ENCODE measurements around the gene CD300LF.

Gene CD300LF

DNA sequence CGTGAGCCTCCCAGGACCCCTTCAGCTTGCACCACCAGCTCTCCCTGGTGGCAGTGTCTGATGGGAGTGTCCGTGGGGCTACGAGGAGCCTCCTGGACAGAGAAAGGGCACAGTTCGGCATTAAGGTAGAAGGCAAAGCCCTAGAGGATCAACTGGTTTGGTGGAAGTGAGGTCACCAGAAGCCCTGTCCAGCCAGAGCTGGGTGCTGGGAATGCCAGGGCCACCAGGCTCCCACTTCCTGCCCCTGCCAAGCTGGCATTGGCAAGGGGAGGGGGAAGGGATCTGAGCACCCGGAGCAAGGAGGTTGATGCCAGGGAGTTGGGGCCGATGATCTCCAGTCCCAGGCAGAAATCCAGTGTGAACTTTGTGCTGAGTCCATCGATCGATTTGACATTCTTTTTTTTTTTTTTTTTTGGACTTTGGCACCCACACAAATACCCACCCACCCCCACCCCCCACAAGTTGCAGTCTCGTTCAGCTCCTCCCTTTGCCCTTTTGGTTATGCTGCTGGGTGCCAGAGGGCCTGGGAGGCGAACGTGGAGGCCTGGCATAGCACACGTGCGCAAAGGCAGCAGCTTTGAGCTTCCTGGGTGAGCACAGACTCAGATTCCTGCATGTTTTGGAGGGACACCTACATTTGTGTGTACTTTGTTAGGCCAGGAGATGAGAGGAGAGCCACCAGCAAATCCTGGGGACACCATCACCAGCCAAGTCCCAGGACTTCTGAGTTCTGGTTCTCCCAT is 37.8 kb upstream of the CD300LF start:
- TF ChIP-seq, protein P1, sequence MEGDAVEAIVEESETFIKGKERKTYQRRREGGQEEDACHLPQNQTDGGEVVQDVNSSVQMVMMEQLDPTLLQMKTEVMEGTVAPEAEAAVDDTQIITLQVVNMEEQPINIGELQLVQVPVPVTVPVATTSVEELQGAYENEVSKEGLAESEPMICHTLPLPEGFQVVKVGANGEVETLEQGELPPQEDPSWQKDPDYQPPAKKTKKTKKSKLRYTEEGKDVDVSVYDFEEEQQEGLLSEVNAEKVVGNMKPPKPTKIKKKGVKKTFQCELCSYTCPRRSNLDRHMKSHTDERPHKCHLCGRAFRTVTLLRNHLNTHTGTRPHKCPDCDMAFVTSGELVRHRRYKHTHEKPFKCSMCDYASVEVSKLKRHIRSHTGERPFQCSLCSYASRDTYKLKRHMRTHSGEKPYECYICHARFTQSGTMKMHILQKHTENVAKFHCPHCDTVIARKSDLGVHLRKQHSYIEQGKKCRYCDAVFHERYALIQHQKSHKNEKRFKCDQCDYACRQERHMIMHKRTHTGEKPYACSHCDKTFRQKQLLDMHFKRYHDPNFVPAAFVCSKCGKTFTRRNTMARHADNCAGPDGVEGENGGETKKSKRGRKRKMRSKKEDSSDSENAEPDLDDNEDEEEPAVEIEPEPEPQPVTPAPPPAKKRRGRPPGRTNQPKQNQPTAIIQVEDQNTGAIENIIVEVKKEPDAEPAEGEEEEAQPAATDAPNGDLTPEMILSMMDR (IDR thresholded peaks at IDR 0.05): no peak

DNA sequence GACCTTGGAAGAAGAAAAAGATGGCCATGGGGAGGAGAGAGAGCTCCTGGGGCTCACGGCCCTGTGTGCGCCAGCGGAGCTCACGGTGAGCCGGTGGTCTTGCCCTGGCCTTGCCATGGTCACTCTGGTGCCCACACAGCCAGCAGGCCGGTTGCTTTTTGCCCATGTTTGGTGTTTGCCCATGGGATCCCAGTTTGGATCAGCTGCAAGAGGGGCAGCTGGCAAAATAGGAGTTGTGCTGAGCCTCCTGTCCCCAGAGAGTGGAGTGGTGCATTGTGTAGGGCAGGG is 37.3 kb upstream of the CD300LF start:
- TF ChIP-seq, protein P1 (IDR thresholded peaks at IDR 0.05): no peak

DNA sequence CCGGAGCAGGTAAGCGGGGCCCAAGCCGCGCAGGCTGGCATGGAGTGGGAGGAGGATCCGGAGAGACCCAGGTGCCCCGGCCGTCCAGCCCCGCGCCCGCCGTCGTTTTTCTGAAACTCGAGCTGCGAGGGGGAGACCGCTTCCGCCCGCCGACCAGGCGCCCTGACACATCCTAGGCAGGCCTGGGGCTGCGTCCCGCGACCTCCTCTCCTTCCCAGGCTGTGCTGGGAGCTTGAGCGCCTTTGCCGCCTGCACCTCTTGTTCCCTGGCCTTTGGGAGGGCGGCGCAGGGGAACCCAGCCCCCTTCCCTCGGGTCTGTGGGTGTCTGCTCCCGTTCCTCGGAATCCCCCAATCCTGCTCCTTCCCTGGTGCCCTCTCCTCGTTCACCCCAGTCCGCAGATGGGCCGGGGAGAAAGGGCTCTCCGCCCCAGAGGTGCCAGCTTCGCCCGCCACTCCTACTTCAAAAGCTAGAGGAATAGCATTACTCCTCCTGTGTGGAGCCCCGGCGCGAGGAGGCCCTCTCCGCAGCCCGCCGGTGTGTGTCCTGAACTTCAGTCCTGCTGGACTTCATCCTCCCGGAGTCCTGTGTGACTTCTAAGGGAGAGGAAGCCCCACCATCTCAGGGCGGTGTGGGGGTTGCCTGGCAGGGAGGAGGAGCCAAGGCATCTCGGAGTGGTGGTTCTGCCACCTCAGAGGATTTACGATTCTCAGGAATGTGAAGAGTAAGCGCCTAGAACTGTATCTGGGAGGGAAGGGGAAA is 36.7 kb upstream of the CD300LF start:
- TF ChIP-seq, protein P1 (IDR thresholded peaks at IDR 0.05): no peak

DNA sequence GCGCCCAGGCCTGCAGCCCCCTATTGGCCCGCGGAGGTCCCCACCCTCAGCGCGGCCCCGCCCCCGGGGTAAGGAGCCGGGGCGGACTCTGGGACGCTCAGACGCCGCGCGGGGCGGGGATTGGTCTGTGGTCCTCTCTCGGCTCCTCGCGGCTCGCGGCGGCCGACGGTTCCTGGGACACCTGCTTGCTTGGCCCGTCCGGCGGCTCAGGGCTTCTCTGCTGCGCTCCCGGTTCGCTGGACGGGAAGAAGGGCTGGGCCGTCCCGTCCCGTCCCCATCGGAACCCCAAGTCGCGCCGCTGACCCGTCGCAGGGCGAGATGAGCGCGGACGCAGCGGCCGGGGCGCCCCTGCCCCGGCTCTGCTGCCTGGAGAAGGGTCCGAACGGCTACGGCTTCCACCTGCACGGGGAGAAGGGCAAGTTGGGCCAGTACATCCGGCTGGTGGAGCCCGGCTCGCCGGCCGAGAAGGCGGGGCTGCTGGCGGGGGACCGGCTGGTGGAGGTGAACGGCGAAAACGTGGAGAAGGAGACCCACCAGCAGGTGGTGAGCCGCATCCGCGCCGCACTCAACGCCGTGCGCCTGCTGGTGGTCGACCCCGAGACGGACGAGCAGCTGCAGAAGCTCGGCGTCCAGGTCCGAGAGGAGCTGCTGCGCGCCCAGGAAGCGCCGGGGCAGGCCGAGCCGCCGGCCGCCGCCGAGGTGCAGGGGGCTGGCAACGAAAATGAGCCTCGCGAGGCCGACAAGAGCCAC is 36.0 kb upstream of the CD300LF start, which contains the start of gene NHERF1:
Gene NHERF1, plus strand, starts transcription at position 100 of the 750 bp plus-strand sequence. Its CDS starts 219 bp downstream, at position 319.
- TF ChIP-seq, protein P1 (IDR thresholded peaks at IDR 0.05): peak; percentile 30; the same call in 1 of the 2 replicates

DNA sequence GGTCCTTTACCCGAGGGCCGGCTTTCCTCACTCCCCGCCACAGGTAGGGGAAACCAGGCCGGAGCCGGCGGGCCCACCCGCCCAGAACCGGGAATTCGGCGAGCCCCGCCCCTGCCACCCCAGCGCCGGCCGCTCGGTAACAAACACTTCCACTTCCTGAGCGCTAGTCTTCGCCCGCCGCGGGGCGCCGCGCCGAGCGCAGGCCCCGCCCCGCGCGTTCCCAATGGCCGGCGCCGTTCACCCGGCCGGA is 35.5 kb upstream of the CD300LF start:
- TF ChIP-seq, protein P1 (IDR thresholded peaks at IDR 0.05): no peak

DNA sequence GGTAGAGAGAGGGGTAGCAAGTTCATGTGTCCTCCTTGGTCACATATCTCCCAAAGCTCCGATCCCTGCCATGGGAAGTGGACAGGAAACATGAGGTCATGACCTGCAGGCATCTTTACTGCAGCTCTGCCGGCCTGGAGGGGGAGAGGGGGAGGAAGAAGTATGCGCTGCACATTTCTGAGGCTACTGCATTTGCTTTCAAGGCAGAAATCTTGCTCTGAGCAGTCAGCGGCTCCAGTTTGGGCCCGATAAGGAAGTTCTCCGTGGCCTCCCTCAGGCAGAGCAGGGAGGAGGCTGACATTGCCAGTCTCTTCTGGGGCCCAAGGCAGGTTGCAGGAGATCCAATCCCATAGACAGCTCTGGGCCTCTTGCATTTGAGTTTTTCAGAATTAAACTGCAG is 34.2 kb upstream of the CD300LF start:
- TF ChIP-seq, protein P1 (IDR thresholded peaks at IDR 0.05): no peak

DNA sequence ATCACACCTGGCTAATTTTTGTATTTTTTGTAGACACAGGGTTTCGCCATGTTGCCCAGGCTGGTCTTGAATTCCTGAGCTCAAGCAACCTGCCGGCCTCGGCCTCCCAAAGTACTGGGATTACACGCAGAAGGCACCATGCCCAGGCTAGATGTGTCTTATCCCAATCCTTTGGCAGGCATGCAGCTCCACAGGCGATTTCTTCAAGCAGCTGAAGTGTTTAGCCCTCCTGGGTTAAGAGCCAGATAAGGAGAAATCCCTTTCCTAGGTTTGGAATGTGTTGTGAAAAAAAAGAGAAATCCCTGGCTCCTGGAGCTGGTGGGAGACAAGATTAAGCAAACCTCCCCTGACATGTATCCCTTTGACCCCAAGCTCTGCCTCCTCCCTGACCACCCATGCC is 33.7 kb upstream of the CD300LF start:
- TF ChIP-seq, protein P1 (IDR thresholded peaks at IDR 0.05): no peak
